ENCODE measurements around the gene IL20RB.

DNA sequence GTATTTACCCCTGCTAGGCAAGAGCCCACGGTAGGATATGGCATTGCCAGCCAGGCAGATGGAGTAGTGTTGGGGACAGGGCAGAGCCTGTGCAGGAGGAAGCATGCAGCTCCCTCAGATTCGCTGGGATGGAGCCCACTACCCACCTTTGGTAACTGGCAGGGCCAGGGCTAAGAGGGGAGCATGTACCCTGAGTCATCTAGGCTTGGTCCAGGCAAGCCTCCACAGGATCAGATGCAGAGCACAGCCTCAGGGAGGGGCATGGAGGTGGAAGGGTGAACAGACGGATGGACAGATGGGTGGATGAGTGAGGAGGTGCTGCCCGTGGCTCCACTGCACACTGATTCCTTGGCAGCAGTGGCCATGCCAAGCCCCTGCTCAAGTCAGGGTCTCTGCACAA, 33.0 kb downstream of the IL20RB start:
- TF ChIP-seq BHLHE40 (IDR thresholded peaks at IDR 0.05; ENCODE audit: low read depth, low read length) (no peak), POLR2A (IDR thresholded peaks at IDR 0.05; ENCODE audit: low read depth, low read length) (no peak), MAZ (IDR thresholded peaks at IDR 0.05; ENCODE audit: borderline replicate concordance, low read depth, low read length) (no peak), CEBPB (IDR thresholded peaks at IDR 0.05; ENCODE audit: low read depth, low read length) (no peak), SMC3 (IDR thresholded peaks at IDR 0.05; ENCODE audit: low read depth, low read length) (no peak), RAD21 (IDR thresholded peaks at IDR 0.05; ENCODE audit: low read length) (no peak), MXI1 (IDR thresholded peaks at IDR 0.05; ENCODE audit: borderline replicate concordance, low read depth, low read length) (no peak), CHD1 (IDR thresholded peaks at IDR 0.05; ENCODE audit: low read depth, low read length) (no peak), MAFK (IDR thresholded peaks at IDR 0.05; ENCODE audit: low read depth, low read length) (no peak)
- TF ChIP-seq, protein P1, sequence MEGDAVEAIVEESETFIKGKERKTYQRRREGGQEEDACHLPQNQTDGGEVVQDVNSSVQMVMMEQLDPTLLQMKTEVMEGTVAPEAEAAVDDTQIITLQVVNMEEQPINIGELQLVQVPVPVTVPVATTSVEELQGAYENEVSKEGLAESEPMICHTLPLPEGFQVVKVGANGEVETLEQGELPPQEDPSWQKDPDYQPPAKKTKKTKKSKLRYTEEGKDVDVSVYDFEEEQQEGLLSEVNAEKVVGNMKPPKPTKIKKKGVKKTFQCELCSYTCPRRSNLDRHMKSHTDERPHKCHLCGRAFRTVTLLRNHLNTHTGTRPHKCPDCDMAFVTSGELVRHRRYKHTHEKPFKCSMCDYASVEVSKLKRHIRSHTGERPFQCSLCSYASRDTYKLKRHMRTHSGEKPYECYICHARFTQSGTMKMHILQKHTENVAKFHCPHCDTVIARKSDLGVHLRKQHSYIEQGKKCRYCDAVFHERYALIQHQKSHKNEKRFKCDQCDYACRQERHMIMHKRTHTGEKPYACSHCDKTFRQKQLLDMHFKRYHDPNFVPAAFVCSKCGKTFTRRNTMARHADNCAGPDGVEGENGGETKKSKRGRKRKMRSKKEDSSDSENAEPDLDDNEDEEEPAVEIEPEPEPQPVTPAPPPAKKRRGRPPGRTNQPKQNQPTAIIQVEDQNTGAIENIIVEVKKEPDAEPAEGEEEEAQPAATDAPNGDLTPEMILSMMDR (conservative IDR thresholded peaks at IDR 0.05; ENCODE audit: low read depth, low read length), result no peak

Measured in IMR-90 (cell line).